ENCODE measurements around the gene AP1M2. TPM values are rescaled to one million over a fixed set of nuclear protein-coding genes. Genes with fewer than 3 reads are reported as not detected.

The AP1M2 gene
- total RNA-seq (2014; rRNA removed; shearing (Covaris generic)): 0.49 and 2.5 TPM in 2 replicates

GRCh38 chr19:10587022-10587838 lies at the start of gene AP1M2:
AP1M2 (minus strand) TSS chr19:10587312; CDS start chr19:10587231, 81 bp downstream.
- no peak for DNase-seq (ENCODE audit: low read depth)

- no peak for DNase-seq (ENCODE audit: low read depth)
These were observed 49.3 kb upstream of the AP1M2 start for GRCh38 chr19:10636304-10636972.

GRCh38 chr19:10634963-10635362 lies 47.9 kb upstream of the AP1M2 start:
- no peak for DNase-seq (ENCODE audit: low read depth)

- DNase-seq (ENCODE audit: low read depth): no peak
These were observed 47.3 kb upstream of the AP1M2 start for GRCh38 chr19:10634430-10634829.

- DNase-seq (ENCODE audit: low read depth): no peak
These were observed 44.8 kb upstream of the AP1M2 start for GRCh38 chr19:10631874-10632273.

GRCh38 chr19:10625762-10626138 lies 38.6 kb upstream of the AP1M2 start:
- DNase-seq (ENCODE audit: low read depth): no peak

- DNase-seq (ENCODE audit: low read depth): peak; percentile 60
These were observed 38.1 kb upstream of the AP1M2 start, which contains the start of gene SLC44A2 for GRCh38 chr19:10625003-10625761. SLC44A2 (plus strand) TSS chr19:10625553; CDS start chr19:10625634, 81 bp downstream.

GRCh38 chr19:10624585-10624984 lies 37.5 kb upstream of the AP1M2 start:
- DNase-seq (ENCODE audit: low read depth): no peak

GRCh38 chr19:10621966-10622365 lies 34.9 kb upstream of the AP1M2 start:
- no peak for DNase-seq (ENCODE audit: low read depth)

GRCh38 chr19:10620786-10621185 lies 33.7 kb upstream of the AP1M2 start:
- no peak for DNase-seq (ENCODE audit: low read depth)

- DNase-seq (ENCODE audit: low read depth): no peak
These were observed 31.7 kb upstream of the AP1M2 start for GRCh38 chr19:10618846-10619245.

GRCh38 chr19:10617409-10618121 lies 30.5 kb upstream of the AP1M2 start:
- peak; percentile 40 for DNase-seq (ENCODE audit: low read depth)

GRCh38 chr19:10615429-10616023 lies 28.4 kb upstream of the AP1M2 start:
- no peak for DNase-seq (ENCODE audit: low read depth)

GRCh38 chr19:10612499-10613119 lies 25.5 kb upstream of the AP1M2 start:
- no peak for DNase-seq (ENCODE audit: low read depth)

- DNase-seq (ENCODE audit: low read depth): no peak
These were observed 24.8 kb upstream of the AP1M2 start for GRCh38 chr19:10611907-10612306.

GRCh38 chr19:10604460-10604980 lies 17.4 kb upstream of the AP1M2 start:
- no peak for DNase-seq (ENCODE audit: low read depth)

GRCh38 chr19:10603873-10604459 lies 16.9 kb upstream of the AP1M2 start:
- peak; percentile 34 for DNase-seq (ENCODE audit: low read depth)

- DNase-seq (ENCODE audit: low read depth): no peak
These were observed 16.2 kb upstream of the AP1M2 start for GRCh38 chr19:10603084-10603872.
